ENCODE data around the gene TBC1D12. TPM values are rescaled to one million over a fixed set of nuclear protein-coding genes. Genes with fewer than 3 reads are reported as not detected.

TBC1D12 gene
- total RNA-seq, 1 experiment from 2014 or later: 10.7 TPM

- peak; percentile 87 for DNase-seq (ENCODE audit: low read depth)
Observed at GRCh38 chr10:94545391-94546048, 143.2 kb downstream of the TBC1D12 start, which contains the start of gene HELLS. HELLS (plus strand) TSS chr10:94545788; CDS start chr10:94545922, 134 bp downstream.

- peak; percentile 50 for DNase-seq (ENCODE audit: low read depth)
Observed at GRCh38 chr10:94546049-94546900, 143.9 kb downstream of the TBC1D12 start.

- peak; percentile 51 for DNase-seq (ENCODE audit: low read depth)
Observed at GRCh38 chr10:94546901-94547185, 144.5 kb downstream of the TBC1D12 start.

GRCh38 chr10:94549221-94549620 is 146.9 kb downstream of the TBC1D12 start:
- no peak for DNase-seq (ENCODE audit: low read depth)

- DNase-seq (ENCODE audit: low read depth): peak; percentile 9
Observed at GRCh38 chr10:94567714-94568307, 165.5 kb downstream of the TBC1D12 start.

DNA sequence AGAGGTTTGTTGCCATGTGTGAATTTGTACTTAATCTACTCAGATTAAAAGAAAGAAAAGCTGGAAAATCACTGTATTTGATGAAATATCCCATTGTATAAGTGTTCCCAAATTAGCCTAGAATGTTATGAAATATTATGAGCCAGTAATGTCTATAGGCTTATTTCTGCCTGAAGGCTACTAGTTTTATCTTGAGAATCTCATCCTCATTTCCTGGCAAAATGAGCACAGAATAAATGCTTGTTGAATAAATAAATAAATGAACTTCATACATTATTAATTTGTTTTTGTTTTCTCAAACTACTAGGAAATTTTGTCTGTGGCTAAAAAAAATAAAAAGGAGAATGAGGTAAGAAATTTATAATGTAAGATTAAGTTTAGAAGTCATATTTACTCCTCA is 168.7 kb downstream of the TBC1D12 start:
- no peak for DNase-seq (ENCODE audit: low read depth)

DNA sequence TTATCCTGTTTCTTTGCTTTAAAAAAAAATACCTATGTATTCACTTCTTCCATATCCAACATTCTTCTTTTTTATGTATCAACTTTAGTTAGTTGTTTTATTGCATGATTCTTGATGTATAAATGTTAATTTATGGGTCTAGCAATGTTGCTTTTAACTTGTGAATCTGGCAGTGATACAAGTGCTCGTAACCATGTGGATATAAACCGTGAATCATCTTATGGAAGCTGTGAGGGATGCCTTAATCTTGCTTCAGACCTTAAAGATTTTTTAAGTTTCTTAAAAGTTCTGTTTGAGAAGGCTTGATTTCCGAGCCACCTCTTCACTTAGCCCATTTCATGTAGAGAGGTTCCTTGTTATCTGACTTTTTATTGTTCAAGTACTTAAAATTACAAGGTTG is 169.2 kb downstream of the TBC1D12 start:
- DNase-seq (ENCODE audit: low read depth): peak; percentile 9

DNA sequence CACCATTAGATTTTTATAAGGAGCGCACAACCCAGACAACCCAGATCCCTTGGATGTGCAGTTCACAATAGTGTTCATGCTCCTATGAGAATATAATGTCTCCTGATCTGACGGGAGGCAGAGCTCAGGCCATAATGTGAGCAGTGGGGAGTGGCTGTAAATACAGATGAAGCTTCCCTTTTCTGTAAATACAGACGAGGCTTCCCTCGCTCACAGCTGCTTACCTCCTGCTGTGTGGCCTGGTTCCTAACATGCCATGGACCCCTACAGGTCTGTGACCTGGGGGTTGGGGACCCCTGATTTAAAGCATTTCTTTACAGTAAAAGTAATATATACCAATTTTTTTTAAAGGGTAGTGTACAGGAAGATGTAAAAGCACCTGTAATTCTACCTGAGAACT is 176.4 kb downstream of the TBC1D12 start:
- no peak for DNase-seq (ENCODE audit: low read depth)

- no peak for DNase-seq (ENCODE audit: low read depth)
Observed at GRCh38 chr10:94583124-94583523, 180.8 kb downstream of the TBC1D12 start.

Other genes with a start within 250 kb of the TBC1D12 start
- 21.8 and 29.6 TPM in 2 replicates for gene NOC3L, start 39.6 kb upstream of the TBC1D12 start, total RNA-seq (2014; rRNA removed; shearing (Covaris generic))
- gene HELLS, start 143.2 kb downstream of the TBC1D12 start, total RNA-seq (2014; rRNA removed; shearing (Covaris generic)): 52.8 and 95.2 TPM in 2 replicates

Data from M059J (cell line).